ENCODE data around the gene UBE2L3. TPM values are rescaled to one million over a fixed set of nuclear protein-coding genes. Genes with fewer than 3 reads are reported as not detected.

Gene UBE2L3
- total RNA-seq, 2 donors from 2014 or later = 56.8 to 78.7 TPM

GRCh38 chr22:21569459-21570170 lies 2.1 kb downstream of the UBE2L3 start:
- H3K4me3 ChIP-seq = no peak overlapping the region

GRCh38 chr22:21570398-21570797 lies 2.9 kb downstream of the UBE2L3 start:
- no peak overlapping the region for H3K9ac ChIP-seq (ENCODE audit: low read depth in 2 of 2, low read length in 2 of 2)
- intact Hi-C loops (cut with DNase I) = loop anchor here (2.0 kb wide), 1 partner anchor 70 kb away; no protein-coding TSS in a partner anchor
- H3K4me3 ChIP-seq = no peak overlapping the region
- DNase-seq = no peak
- no peaks in the 10 kb centered on the region for H3K36me3 ChIP-seq
- TF ChIP-seq, protein P1, sequence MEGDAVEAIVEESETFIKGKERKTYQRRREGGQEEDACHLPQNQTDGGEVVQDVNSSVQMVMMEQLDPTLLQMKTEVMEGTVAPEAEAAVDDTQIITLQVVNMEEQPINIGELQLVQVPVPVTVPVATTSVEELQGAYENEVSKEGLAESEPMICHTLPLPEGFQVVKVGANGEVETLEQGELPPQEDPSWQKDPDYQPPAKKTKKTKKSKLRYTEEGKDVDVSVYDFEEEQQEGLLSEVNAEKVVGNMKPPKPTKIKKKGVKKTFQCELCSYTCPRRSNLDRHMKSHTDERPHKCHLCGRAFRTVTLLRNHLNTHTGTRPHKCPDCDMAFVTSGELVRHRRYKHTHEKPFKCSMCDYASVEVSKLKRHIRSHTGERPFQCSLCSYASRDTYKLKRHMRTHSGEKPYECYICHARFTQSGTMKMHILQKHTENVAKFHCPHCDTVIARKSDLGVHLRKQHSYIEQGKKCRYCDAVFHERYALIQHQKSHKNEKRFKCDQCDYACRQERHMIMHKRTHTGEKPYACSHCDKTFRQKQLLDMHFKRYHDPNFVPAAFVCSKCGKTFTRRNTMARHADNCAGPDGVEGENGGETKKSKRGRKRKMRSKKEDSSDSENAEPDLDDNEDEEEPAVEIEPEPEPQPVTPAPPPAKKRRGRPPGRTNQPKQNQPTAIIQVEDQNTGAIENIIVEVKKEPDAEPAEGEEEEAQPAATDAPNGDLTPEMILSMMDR (IDR thresholded peaks at IDR 0.05) = no peak
- H3K4me1 ChIP-seq = peaks cover 29% of the 10 kb centered on the region
- H3K9me3 ChIP-seq = no peaks in the 10 kb centered on the region
- H3K27ac ChIP-seq = no peak overlapping the region
- no peaks in the 10 kb centered on the region for H3K27me3 ChIP-seq

More at GRCh38 chr22:21569459-21570170, 2.1 kb downstream of the UBE2L3 start:
- DNase-seq = no peak
- no peaks in the 10 kb centered on the region for H3K27me3 ChIP-seq
- intact Hi-C loops (cut with DNase I) = loop anchor here (2.0 kb wide), 1 partner anchor 71 kb away; no protein-coding TSS in a partner anchor
- no peaks in the 10 kb centered on the region for H3K36me3 ChIP-seq
- H3K27ac ChIP-seq = no peak overlapping the region
- H3K4me1 ChIP-seq = peaks cover 22% of the 10 kb centered on the region
- TF ChIP-seq, protein P1 (IDR thresholded peaks at IDR 0.05) = no peak
- H3K9ac ChIP-seq (ENCODE audit: low read depth in 2 of 2, low read length in 2 of 2) = no peak overlapping the region
- no peaks in the 10 kb centered on the region for H3K9me3 ChIP-seq

- Histone ChIP-seq H3K4me3 (no peak overlapping the region), H3K9me3 (no peaks in the 10 kb centered on the region), H3K27ac (no peak overlapping the region), H3K27me3 (no peaks in the 10 kb centered on the region), H3K36me3 (no peaks in the 10 kb centered on the region), H3K4me1 (peaks cover 29% of the 10 kb centered on the region), H3K9ac (ENCODE audit: low read depth in 2 of 2, low read length in 2 of 2) (no peak overlapping the region)
- intact Hi-C loops (cut with DNase I) = loop anchor here (2.0 kb wide), 1 partner anchor 69 kb away; no protein-coding TSS in a partner anchor
- DNase-seq = no peak
- TF ChIP-seq, protein P1 (IDR thresholded peaks at IDR 0.05) = no peak
These were observed 4.2 kb downstream of the UBE2L3 start for GRCh38 chr22:21571679-21572078.

GRCh38 chr22:21573293-21573734 lies 5.8 kb downstream of the UBE2L3 start:
- H3K9ac ChIP-seq (ENCODE audit: low read depth in 2 of 2, low read length in 2 of 2) = peak overlapping the region in 1 of 2 donors; percentile 12
- intact Hi-C loops (cut with DNase I) = no loop called here
- H3K4me3 ChIP-seq = no peak overlapping the region
- no peaks in the 10 kb centered on the region for H3K9me3 ChIP-seq
- H3K27me3 ChIP-seq = no peaks in the 10 kb centered on the region
- H3K27ac ChIP-seq = no peak overlapping the region
- H3K36me3 ChIP-seq = no peaks in the 10 kb centered on the region
- DNase-seq = no peak
- H3K4me1 ChIP-seq = peaks cover 29% of the 10 kb centered on the region
- TF ChIP-seq, protein P1 (IDR thresholded peaks at IDR 0.05) = no peak

- Histone ChIP-seq H3K27me3 (no peaks in the 10 kb centered on the region), H3K9ac (ENCODE audit: low read depth in 2 of 2, low read length in 2 of 2) (no peak overlapping the region), H3K4me3 (no peak overlapping the region), H3K27ac (no peak overlapping the region), H3K36me3 (no peaks in the 10 kb centered on the region), H3K9me3 (no peaks in the 10 kb centered on the region), H3K4me1 (peaks cover 29% of the 10 kb centered on the region)
- no peak for DNase-seq
- TF ChIP-seq, protein P1 (IDR thresholded peaks at IDR 0.05) = no peak
- intact Hi-C loops (cut with DNase I) = no loop called here
These were observed 6.4 kb downstream of the UBE2L3 start for GRCh38 chr22:21573750-21574494.

Measured in colonic mucosa (tissue), 4 donors.